Choroid plexus epithelial cell (primary cell): ENCODE measurements around the gene DHX35.

Experiments
- DNase-seq: peaks from one replicate; pipeline ENCODE4 v3.0.0-alpha.2; 2010; ENCODE audit warnings: low read depth
- H3K4me3 ChIP-seq: 2 replicates; pipeline ENCODE4 v1.5.1; 2011; ENCODE audit warnings: low read depth, mild to moderate bottlenecking, control low read depth, low read length, moderate library complexity
- CTCF ChIP-seq: conservative IDR thresholded peaks from 2 replicates; pipeline ENCODE4 v1.5.1; 2011; ENCODE audit warnings: low read depth, mild to moderate bottlenecking, control low read depth, inconsistent platforms, low read length, moderate library complexity

The DHX35 gene

GRCh38 chr20:39075731-39076130 is 113.6 kb downstream of the DHX35 start:
- no peak for DNase-seq
- no peak for TF ChIP-seq CTCF
- H3K4me3 ChIP-seq, result no peak overlapping the region

DNA sequence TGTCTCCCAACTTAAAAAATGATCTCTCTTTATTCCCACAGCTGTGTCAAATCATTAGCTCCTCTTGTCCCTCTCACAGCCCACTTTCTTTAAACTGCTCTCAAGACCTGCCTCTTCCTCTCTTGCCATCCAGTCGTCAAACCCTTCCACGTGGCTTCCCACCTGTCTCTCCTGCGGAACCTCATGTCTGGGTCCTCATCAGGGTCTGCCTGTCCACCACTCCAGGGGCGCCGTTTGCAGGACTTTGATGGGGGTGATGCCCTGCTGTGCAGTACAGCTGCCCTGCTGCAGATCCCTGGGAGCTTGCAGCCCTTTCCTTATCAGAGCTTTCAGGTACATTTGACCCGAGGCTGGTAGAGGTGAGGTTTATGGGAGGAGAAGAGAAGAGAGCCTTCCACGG is 114.8 kb downstream of the DHX35 start:
- no peak for DNase-seq
- no peak for TF ChIP-seq CTCF
- H3K4me3 ChIP-seq, result no peak overlapping the region

DNA sequence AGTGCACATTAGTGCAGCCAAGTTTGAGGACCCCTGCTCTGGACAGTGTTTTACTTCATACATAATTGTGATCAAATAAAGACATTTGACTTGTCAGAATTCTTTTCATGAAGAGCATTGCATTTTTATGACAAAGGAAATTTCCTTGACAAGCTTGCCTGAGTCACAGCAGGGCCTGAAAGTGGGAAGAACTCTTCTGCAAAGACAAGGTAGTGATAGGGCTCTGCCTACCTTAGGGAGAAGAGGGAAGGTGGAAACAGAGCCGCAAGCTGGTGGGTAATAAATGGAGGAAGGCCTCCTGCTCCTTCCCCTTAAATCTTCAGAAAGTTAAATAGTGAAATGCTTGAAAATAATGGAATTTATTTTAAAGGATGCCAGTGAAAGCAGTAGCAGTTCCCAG is 118.2 kb downstream of the DHX35 start:
- no peak overlapping the region for H3K4me3 ChIP-seq
- no peak for TF ChIP-seq CTCF
- DNase-seq, result no peak

GRCh38 chr20:39081255-39081654 is 119.1 kb downstream of the DHX35 start:
- DNase-seq, result peak; percentile 89
- H3K4me3 ChIP-seq, result no peak overlapping the region
- TF ChIP-seq CTCF, result peak; percentile 97

DNA sequence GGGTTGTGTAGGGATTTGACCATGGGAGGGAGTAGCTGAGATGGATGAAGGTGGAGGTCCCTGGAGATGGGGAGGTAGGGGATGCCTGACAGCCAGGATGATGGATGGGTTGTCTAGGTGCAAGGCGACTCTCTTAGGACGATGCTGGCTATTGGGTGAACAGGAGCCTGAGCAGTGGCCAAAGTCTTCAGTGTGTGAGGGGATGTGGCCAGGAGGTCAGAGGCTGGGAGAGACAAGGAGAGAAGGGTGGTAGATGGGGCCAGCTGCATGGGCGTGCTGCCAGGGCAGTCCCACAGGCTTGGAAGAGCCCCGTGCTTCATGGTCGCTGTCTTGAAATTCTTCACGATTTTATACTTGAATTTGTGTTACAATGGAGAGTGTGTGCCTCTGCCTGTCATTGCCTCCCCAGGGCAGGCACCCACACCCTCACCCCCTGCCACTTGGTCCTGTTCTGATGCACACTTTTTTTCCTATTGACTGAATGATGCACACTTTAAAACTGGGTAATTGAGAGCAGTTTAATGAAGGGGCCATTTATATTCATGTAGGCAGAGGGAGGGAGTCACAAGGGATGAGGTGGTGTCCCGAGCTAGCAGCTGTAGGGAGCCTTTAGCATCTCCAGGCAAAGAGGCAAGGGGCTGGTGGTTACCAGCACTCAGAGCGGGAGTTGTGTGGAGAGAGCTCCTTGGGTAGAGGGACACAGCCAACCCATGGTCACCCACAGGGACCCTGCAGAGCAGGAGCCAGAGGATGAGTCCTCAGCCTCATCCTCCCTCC is 120.7 kb downstream of the DHX35 start:
- no peak overlapping the region for H3K4me3 ChIP-seq
- no peak for TF ChIP-seq CTCF
- DNase-seq, result no peak

GRCh38 chr20:39083761-39084160 is 121.6 kb downstream of the DHX35 start:
- no peak overlapping the region for H3K4me3 ChIP-seq
- TF ChIP-seq CTCF, result no peak
- no peak for DNase-seq

GRCh38 chr20:39089029-39089428 is 126.9 kb downstream of the DHX35 start:
- no peak for DNase-seq
- no peak overlapping the region for H3K4me3 ChIP-seq
- TF ChIP-seq CTCF, result no peak
